Measurements from ENCODE around the gene CCDC142.

CCDC142 gene

DNA sequence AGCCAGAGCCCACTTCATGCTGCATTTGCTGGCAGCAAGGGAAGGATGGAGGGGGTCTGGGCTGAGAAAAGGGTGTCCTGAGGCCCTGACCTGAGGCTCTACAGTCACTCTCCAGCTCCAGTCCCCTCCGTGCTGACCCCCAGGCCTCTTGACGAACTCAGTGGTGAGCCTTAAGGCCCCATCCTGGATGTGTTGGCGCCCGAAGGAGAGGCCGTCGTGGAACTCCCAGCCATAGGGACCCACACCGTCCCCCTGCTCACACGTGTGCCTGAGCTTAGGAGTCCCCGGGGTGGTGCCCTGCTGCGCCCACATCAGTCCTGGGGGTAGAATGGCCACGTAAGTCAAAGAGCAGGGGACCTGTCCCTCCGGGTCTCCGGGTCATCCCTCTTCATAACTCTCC lies 18.4 kb downstream of the CCDC142 start:
- TF ChIP-seq NFIC (IDR thresholded peaks at IDR 0.05), result no peak
- TF ChIP-seq, protein P1, sequence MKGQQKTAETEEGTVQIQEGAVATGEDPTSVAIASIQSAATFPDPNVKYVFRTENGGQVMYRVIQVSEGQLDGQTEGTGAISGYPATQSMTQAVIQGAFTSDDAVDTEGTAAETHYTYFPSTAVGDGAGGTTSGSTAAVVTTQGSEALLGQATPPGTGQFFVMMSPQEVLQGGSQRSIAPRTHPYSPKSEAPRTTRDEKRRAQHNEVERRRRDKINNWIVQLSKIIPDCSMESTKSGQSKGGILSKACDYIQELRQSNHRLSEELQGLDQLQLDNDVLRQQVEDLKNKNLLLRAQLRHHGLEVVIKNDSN (IDR thresholded peaks at IDR 0.05), result no peak
- no peak for TF ChIP-seq TEAD4 (IDR thresholded peaks at IDR 0.05)
- TF ChIP-seq EP300 (IDR thresholded peaks at IDR 0.05; ENCODE audit: borderline replicate concordance), result no peak
- no peak for TF ChIP-seq ZBTB7A (IDR thresholded peaks at IDR 0.05; ENCODE audit: low read depth)
- TF ChIP-seq CEBPB (IDR thresholded peaks at IDR 0.05), result no peak
- TF ChIP-seq, protein P2, sequence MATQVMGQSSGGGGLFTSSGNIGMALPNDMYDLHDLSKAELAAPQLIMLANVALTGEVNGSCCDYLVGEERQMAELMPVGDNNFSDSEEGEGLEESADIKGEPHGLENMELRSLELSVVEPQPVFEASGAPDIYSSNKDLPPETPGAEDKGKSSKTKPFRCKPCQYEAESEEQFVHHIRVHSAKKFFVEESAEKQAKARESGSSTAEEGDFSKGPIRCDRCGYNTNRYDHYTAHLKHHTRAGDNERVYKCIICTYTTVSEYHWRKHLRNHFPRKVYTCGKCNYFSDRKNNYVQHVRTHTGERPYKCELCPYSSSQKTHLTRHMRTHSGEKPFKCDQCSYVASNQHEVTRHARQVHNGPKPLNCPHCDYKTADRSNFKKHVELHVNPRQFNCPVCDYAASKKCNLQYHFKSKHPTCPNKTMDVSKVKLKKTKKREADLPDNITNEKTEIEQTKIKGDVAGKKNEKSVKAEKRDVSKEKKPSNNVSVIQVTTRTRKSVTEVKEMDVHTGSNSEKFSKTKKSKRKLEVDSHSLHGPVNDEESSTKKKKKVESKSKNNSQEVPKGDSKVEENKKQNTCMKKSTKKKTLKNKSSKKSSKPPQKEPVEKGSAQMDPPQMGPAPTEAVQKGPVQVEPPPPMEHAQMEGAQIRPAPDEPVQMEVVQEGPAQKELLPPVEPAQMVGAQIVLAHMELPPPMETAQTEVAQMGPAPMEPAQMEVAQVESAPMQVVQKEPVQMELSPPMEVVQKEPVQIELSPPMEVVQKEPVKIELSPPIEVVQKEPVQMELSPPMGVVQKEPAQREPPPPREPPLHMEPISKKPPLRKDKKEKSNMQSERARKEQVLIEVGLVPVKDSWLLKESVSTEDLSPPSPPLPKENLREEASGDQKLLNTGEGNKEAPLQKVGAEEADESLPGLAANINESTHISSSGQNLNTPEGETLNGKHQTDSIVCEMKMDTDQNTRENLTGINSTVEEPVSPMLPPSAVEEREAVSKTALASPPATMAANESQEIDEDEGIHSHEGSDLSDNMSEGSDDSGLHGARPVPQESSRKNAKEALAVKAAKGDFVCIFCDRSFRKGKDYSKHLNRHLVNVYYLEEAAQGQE (IDR thresholded peaks at IDR 0.05; ENCODE audit: low read depth), result no peak
- TF ChIP-seq TCF12 (IDR thresholded peaks at IDR 0.05; ENCODE audit: low read depth), result no peak
- no peak for TF ChIP-seq CREB1 (IDR thresholded peaks at IDR 0.05; ENCODE audit: low read depth)
- TF ChIP-seq RAD21 (IDR thresholded peaks at IDR 0.05; ENCODE audit: low read depth), result no peak
- TF ChIP-seq EGR1 (IDR thresholded peaks at IDR 0.05), result no peak
- no peak for TF ChIP-seq FOXM1 (IDR thresholded peaks at IDR 0.05; ENCODE audit: borderline replicate concordance, low read depth)
- TF ChIP-seq TAF1 (IDR thresholded peaks at IDR 0.05; ENCODE audit: low read depth), result no peak
- TF ChIP-seq, protein P3, sequence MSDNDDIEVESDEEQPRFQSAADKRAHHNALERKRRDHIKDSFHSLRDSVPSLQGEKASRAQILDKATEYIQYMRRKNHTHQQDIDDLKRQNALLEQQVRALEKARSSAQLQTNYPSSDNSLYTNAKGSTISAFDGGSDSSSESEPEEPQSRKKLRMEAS (IDR thresholded peaks at IDR 0.05), result no peak
- TF ChIP-seq YY1 (IDR thresholded peaks at IDR 0.05; ENCODE audit: low read depth), result no peak

DNA sequence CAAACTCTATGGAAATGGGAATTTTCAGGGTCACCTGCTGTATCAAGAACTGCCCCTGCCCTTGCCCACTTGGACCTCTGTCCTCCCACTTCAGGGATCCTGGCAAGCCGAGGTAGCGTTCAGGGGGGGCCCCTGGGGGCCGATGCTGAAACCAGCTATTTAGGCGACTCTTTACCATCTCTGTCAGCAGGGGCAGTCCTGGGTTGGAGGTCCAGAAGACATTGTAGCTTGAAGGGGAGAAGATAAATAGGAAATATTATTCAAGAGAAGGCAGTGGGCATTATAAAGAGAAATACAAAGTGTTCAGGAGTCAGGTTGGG lies 20.1 kb downstream of the CCDC142 start:
- TF ChIP-seq YY1 (IDR thresholded peaks at IDR 0.05; ENCODE audit: low read depth) (no peak), TCF12 (IDR thresholded peaks at IDR 0.05; ENCODE audit: low read depth) (no peak), FOXM1 (IDR thresholded peaks at IDR 0.05; ENCODE audit: borderline replicate concordance, low read depth) (no peak), EGR1 (IDR thresholded peaks at IDR 0.05) (no peak), NFIC (IDR thresholded peaks at IDR 0.05) (no peak), RAD21 (IDR thresholded peaks at IDR 0.05; ENCODE audit: low read depth) (no peak), ZBTB7A (IDR thresholded peaks at IDR 0.05; ENCODE audit: low read depth) (no peak), EP300 (IDR thresholded peaks at IDR 0.05; ENCODE audit: borderline replicate concordance) (no peak), CEBPB (IDR thresholded peaks at IDR 0.05) (no peak), CREB1 (IDR thresholded peaks at IDR 0.05; ENCODE audit: low read depth) (no peak), TAF1 (IDR thresholded peaks at IDR 0.05; ENCODE audit: low read depth) (no peak), TEAD4 (IDR thresholded peaks at IDR 0.05) (no peak)
- TF ChIP-seq, protein P3 (IDR thresholded peaks at IDR 0.05), result no peak
- TF ChIP-seq, protein P1 (IDR thresholded peaks at IDR 0.05), result no peak
- TF ChIP-seq, protein P2 (IDR thresholded peaks at IDR 0.05; ENCODE audit: low read depth), result no peak

DNA sequence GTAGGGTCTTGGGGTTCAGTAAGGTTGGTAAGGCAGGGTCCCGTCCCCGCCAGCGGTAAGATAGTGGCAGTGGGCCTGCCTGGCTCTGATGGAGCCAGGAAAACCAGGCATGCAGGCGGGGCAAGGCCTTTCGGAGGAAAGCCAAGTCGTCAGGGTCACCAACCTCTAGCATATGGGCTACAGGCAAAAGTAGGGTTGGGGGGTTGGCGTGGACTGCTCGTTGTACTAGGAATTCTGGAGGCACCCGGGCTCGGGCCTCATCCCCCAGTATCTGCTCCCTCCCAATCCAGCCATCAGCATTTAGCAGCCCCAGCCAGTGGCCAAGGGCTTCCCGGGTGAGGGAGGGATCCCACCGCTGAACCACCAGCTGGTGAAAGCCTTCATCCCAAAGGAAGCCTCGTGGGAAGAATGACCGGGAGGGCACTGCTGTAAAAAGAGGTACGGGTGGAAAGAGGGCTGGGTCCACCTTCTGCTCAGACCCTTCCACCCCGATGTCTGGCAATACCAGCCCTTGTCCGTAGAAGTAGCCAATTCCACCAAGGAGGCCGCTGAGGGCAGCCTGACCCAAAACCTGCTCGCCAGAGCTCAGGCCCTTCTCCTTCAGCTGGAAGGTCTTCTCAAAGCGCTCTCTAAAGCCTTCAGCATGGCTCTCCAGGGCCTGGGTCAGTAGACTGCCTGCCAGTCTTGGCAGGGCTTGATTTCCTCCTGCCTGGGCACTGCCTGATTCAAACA lies 20.6 kb downstream of the CCDC142 start:
- TF ChIP-seq CREB1 (IDR thresholded peaks at IDR 0.05; ENCODE audit: low read depth) (no peak), ZBTB7A (IDR thresholded peaks at IDR 0.05; ENCODE audit: low read depth) (no peak)

DNA sequence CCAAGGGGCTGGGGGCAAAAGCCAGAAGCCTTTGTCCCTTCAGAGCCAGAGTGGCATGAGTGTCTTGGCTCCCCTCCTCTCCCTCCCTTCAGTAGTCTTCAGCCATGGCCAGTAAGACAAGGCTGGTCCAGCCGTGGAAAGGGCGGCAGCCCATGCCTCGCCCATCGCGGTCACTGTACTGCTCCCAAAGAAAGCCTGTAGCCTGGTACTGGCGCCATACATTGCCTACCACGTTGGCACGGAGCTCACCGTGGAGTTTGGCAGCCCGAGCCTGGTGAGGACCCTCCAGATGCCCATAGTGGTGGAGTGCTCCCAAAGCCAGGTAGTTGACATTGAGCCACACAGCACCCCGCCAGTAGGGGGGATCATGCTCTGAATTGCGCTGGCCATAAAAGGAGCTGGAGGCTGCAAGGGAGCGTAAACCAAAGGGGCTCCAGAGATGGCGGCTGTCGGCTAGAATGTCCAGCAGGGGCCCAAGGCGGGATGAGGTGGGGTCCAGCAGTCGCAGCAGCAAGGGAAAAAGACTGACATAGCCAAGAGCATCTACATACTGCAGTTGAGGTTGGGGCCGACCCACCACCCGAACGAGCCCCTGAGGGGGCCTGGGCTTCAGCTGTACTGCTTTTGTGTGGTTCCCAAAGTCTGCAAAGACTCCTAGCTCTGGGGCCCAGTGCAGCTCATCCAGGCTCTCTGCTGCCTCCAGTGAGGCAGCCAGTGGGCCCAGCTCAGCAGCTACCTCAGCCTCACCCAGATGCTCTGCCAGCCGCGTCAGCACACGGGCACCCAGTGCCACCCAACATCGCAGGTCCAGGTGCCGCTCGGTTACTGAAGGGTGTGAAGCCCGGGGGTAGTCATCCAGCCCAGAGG lies 21.4 kb downstream of the CCDC142 start:
- TF ChIP-seq TEAD4 (IDR thresholded peaks at IDR 0.05), result no peak
- TF ChIP-seq NFIC (IDR thresholded peaks at IDR 0.05), result no peak
- TF ChIP-seq, protein P3 (IDR thresholded peaks at IDR 0.05), result no peak
- TF ChIP-seq EP300 (IDR thresholded peaks at IDR 0.05; ENCODE audit: borderline replicate concordance), result no peak
- TF ChIP-seq ZBTB7A (IDR thresholded peaks at IDR 0.05; ENCODE audit: low read depth), result no peak
- no peak for TF ChIP-seq CEBPB (IDR thresholded peaks at IDR 0.05)
- TF ChIP-seq CREB1 (IDR thresholded peaks at IDR 0.05; ENCODE audit: low read depth), result no peak
- no peak for TF ChIP-seq TAF1 (IDR thresholded peaks at IDR 0.05; ENCODE audit: low read depth)
- no peak for TF ChIP-seq EGR1 (IDR thresholded peaks at IDR 0.05)
- TF ChIP-seq, protein P1 (IDR thresholded peaks at IDR 0.05), result no peak
- no peak for TF ChIP-seq RAD21 (IDR thresholded peaks at IDR 0.05; ENCODE audit: low read depth)
- TF ChIP-seq, protein P2 (IDR thresholded peaks at IDR 0.05; ENCODE audit: low read depth), result no peak
- TF ChIP-seq FOXM1 (IDR thresholded peaks at IDR 0.05; ENCODE audit: borderline replicate concordance, low read depth), result no peak
